SK-N-SH (cell line): ENCODE results near the gene ITGB5. TPM values are rescaled to one million over a fixed set of nuclear protein-coding genes. Genes with fewer than 3 reads are reported as not detected.

Experiments used
- CTCF ChIA-PET: fragments of 300-600, 350-600 bp; formaldehyde crosslinking; extraction: SDS; loops from one replicate; lab custom pipeline; 2021; lab: Yijun Ruan, JAX
- POLR2A ChIA-PET: fragments of 350-600 bp; sonication (Branson Sonifier 250); formaldehyde crosslinking; extraction: SDS; loops from one replicate; lab custom pipeline; 2020; ENCODE audit warnings: antibody characterized with exemption, inconsistent platforms; lab: Yijun Ruan, JAX
- DNase-seq: peaks from one replicate; pipeline ENCODE4 v3.0.0; 2012
- H2AFZ ChIP-seq: fragments of 200-600 bp; sonication (generic); 2 replicates; pipeline ENCODE4 v1.8.1; 2016; ENCODE audit warnings: antibody characterized with exemption, mild to moderate bottlenecking, low read depth
- H3F3A ChIP-seq: fragments of 200-600 bp; sonication (generic); replicated peaks from 2 replicates; pipeline ENCODE3; 2016; ENCODE audit warnings: antibody characterized with exemption, mild to moderate bottlenecking; ENCODE audit not compliant: insufficient read depth
- H3K27ac ChIP-seq, 2 experiments: fragments of 200-500 bp in 1 of 2; fragments of 200-600 bp in 1 of 2; sonication (Bioruptor generic) in 1 of 2; sonication (generic), shearing (Covaris generic) in 1 of 2; 2 replicates each; pipeline versions ENCODE4 v1.5.1 to v1.6.1; 2014 to 2016; ENCODE audit warnings: low read depth in 2 of 2, inconsistent platforms in 1 of 2, low read length in 1 of 2, mild to moderate bottlenecking in 1 of 2, mixed read lengths in 1 of 2
- H3K27me3 ChIP-seq: fragments of 200-600 bp; sonication (generic), shearing (Covaris generic); 2 replicates; pipeline ENCODE4 v1.6.1; 2016; ENCODE audit warnings: mixed run types; ENCODE audit not compliant: insufficient read depth
- H3K36me3 ChIP-seq, 2 experiments: fragments of 200-500 bp in 1 of 2; fragments of 200-600 bp in 1 of 2; sonication (Bioruptor generic) in 1 of 2; sonication (generic) in 1 of 2; replicated peaks in 1 of 2; 2 replicates each; pipeline versions ENCODE3 to v1.5.1; 2014 to 2016; ENCODE audit warnings: low read length in 1 of 2, mild to moderate bottlenecking in 1 of 2; ENCODE audit not compliant: insufficient read depth in 2 of 2, control insufficient read depth in 1 of 2
- H3K4me1 ChIP-seq, 2 experiments: fragments of 200-500 bp in 1 of 2; fragments of 200-600 bp in 1 of 2; sonication (Bioruptor generic) in 1 of 2; sonication (generic), shearing (Covaris generic) in 1 of 2; 2 replicates each; pipeline versions ENCODE4 v1.5.1 to v1.6.1; 2014 to 2016; ENCODE audit warnings: low read depth in 1 of 2, low read length in 1 of 2, mixed run types in 1 of 2; ENCODE audit not compliant: insufficient read depth in 2 of 2, control insufficient read depth in 1 of 2
- H3K4me2 ChIP-seq: fragments of 200-600 bp; sonication (generic), shearing (Covaris generic); 2 replicates; pipeline ENCODE4 v1.6.1; 2017; ENCODE audit warnings: mixed run types
- H3K4me3 ChIP-seq, 2 experiments: fragments of 200-500 bp in 1 of 2; fragments of 200-600 bp in 1 of 2; sonication (Bioruptor generic) in 1 of 2; sonication (generic), shearing (Covaris generic) in 1 of 2; 2 replicates each; pipeline versions ENCODE4 v1.5.1 to v1.8.1; 2014 to 2016; ENCODE audit warnings: low read depth in 2 of 2, inconsistent platforms in 1 of 2, low read length in 1 of 2, mild to moderate bottlenecking in 1 of 2, mixed read lengths in 1 of 2, moderate library complexity in 1 of 2
- H3K79me2 ChIP-seq: fragments of 200-600 bp; sonication (generic); 2 replicates; pipeline ENCODE4 v1.8.1; 2017; ENCODE audit warnings: mild to moderate bottlenecking; ENCODE audit not compliant: insufficient read depth
- H3K9ac ChIP-seq: fragments of 200-600 bp; sonication (generic); 2 replicates; pipeline ENCODE4 v1.6.1; 2017; ENCODE audit warnings: mixed run types
- H3K9me2 ChIP-seq: fragments of 200-600 bp; sonication (generic); 2 replicates; pipeline ENCODE4 v1.6.1; 2017; ENCODE audit warnings: mixed run types
- H3K9me3 ChIP-seq: fragments of 200-600 bp; sonication (generic); 2 replicates; pipeline ENCODE4 v1.6.1; 2017; ENCODE audit warnings: mixed run types, mild to moderate bottlenecking, moderate library complexity
- H4K20me1 ChIP-seq: fragments of 200-600 bp; sonication (generic); 2 replicates; pipeline ENCODE4 v1.6.1; 2017; ENCODE audit warnings: mild to moderate bottlenecking, mixed run types; ENCODE audit not compliant: insufficient read depth
- EP300 ChIP-seq, 2 experiments: IDR thresholded peaks; 2 replicates each; pipeline versions ENCODE4 v1.4.0 to v1.6.1; 2012; ENCODE audit warnings: borderline replicate concordance in 1 of 2, low read depth in 1 of 2, low read length in 1 of 2
- GATA2 ChIP-seq: sonication (generic); formaldehyde crosslinking; IDR thresholded peaks from 2 replicates; pipeline ENCODE4 v1.5.0; 2020; ENCODE audit warnings: mild to moderate bottlenecking, missing genetic modification reagents
- IRF3 ChIP-seq: fragments of 150-350 bp; IDR thresholded peaks from 2 replicates; pipeline ENCODE4 v1.6.1; 2016; ENCODE audit warnings: mild to moderate bottlenecking, low read depth, low read length
- MEF2A ChIP-seq: IDR thresholded peaks from 2 replicates; pipeline ENCODE4 v1.4.0; 2012; ENCODE audit warnings: low read depth, borderline replicate concordance
- NFIC ChIP-seq: IDR thresholded peaks from 2 replicates; pipeline ENCODE4 v1.4.0; 2012; ENCODE audit warnings: borderline replicate concordance
- PBX3 ChIP-seq: IDR thresholded peaks from 2 replicates; pipeline ENCODE4; 2012
- POLR2AphosphoS5 ChIP-seq: IDR thresholded peaks from 2 replicates; pipeline ENCODE4 v1.6.1; 2012; ENCODE audit warnings: low read depth, low read length
- RAD21 ChIP-seq: IDR thresholded peaks from 2 replicates; pipeline ENCODE4 v1.6.1; 2012; ENCODE audit warnings: mild to moderate bottlenecking, low read length
- TAF1 ChIP-seq: IDR thresholded peaks from 2 replicates; pipeline ENCODE4 v1.6.1; 2012; ENCODE audit warnings: low read depth, mild to moderate bottlenecking, low read length, moderate library complexity, borderline replicate concordance
- TCF12 ChIP-seq: IDR thresholded peaks from 2 replicates; pipeline ENCODE4 v1.4.0; 2012
- WGBS: methylation state at CpG from one replicate; pipeline ENCODE4 v1.1.6; 2017; ENCODE audit warnings: low lambda C conversion rate; 5-methylcytosine and 5-hydroxymethylcytosine counted together
- polyA plus RNA-seq, 3 experiments: library from polyadenylated mRNA; depleted of rRNA; stranded (reverse); fragments of >200 nt; gene quantifications; 2 replicates each; pipeline ENCODE4 v1.2.3, GENCODE V29; 2012
- TF ChIP-seq, protein P1 (sequence below): IDR thresholded peaks from 2 replicates; pipeline ENCODE4 v1.4.0; 2012; ENCODE audit warnings: low read depth
- TF ChIP-seq, protein P2 (sequence below): IDR thresholded peaks from 2 replicates; pipeline ENCODE4 v1.4.0; 2012; ENCODE audit warnings: low read depth, borderline replicate concordance

ITGB5 gene
- polyA plus RNA-seq, 1 of the 3 experiments (the other 2 are of a cell fraction), result 481 TPM

DNA sequence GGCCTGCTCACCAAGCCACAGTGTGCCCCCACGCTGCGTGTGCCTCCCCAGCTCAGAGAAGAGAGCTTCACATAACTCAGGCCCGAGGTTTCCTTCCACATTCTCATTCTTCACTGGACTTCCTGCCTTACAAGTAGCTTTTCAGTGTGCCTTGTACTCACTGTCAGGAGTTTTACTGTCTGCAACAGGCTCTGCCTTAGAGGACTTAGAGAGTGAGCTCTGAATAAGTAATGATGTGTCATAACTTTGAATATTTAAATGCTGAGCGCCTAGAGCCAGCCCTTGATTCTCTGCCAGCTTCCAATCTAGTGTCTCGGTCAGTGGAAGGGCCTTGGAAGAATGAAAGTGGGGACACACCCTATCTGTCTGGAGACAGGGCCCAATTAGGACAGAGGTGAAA is 41.8 kb downstream of the ITGB5 start:
- CTCF ChIA-PET, result interaction anchor here (0.7 to 1.6 kb wide), 5 partner anchors 8 to 84 kb away, joined by 3 to 8 read pairs (median 5); no protein-coding TSS in a partner anchor
- Histone ChIP-seq H2AFZ (peak overlapping the region; percentile 27; the same call in 1 of the 2 replicates), H3K4me1 (peaks cover 42 to 69% of the 10 kb centered on the region in 2 experiments), H3K4me2 (peak overlapping the region; percentile 41), H3K9ac (peak overlapping the region; percentile 47; the same call in 1 of the 2 replicates), H3K79me2 (peaks cover 49% of the 10 kb centered on the region), H3K4me3 (no peak overlapping the region), H3K27me3 (no peaks in the 10 kb centered on the region), H3K27ac (peak overlapping the region; percentile 90 to 95), H3K9me2 (no peaks in the 10 kb centered on the region), H4K20me1 (no peaks in the 10 kb centered on the region), H3K36me3 (peaks cover 50 to 67% of the 10 kb centered on the region in 2 experiments), H3K9me3 (no peaks in the 10 kb centered on the region), H3F3A (peaks cover 27% of the 10 kb centered on the region)
- DNase-seq, result no peak
- TF ChIP-seq TCF12 (peak; percentile 51), MEF2A (no peak), RAD21 (no peak), PBX3 (peak; percentile 53; the same call in 1 of the 2 replicates), EP300 (IDR thresholded peaks at IDR 0.05; ENCODE audit: borderline replicate concordance in 1 of 2, low read depth in 1 of 2, low read length in 1 of 2) (peak in 1 of 2 experiments; percentile 16; a peak in 1 of 4 replicates), POLR2AphosphoS5 (0 out of 2 replicates have a peak, but pooled peaks have one; percentile 22), IRF3 (no peak), NFIC (peak; percentile 62), GATA2 (CRISPR knock-in tag) (no peak)
- TF ChIP-seq, protein P1, sequence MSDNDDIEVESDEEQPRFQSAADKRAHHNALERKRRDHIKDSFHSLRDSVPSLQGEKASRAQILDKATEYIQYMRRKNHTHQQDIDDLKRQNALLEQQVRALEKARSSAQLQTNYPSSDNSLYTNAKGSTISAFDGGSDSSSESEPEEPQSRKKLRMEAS, result peak; percentile 48; the same call in 1 of the 2 replicates
- POLR2A ChIA-PET, result interaction anchor here (0.7 to 1.6 kb wide), 2 partner anchors 42 to 73 kb away, joined by 3 to 4 read pairs; no protein-coding TSS in a partner anchor
- WGBS, result 16% methylated on average over 5 of the region's 5 CpGs

- ChIA-PET POLR2A (interaction anchor here (1.0 to 2.2 kb wide), 3 partner anchors 44 to 73 kb away, joined by 3 to 5 read pairs (median 3); partner anchors contain the start of gene ITGB5), CTCF (interaction anchor here (0.9 to 2.1 kb wide), 4 partner anchors 18 to 58 kb away, joined by 3 to 6 read pairs (median 4); no protein-coding TSS in a partner anchor)
- peaks cover 65 to 80% of the 10 kb centered on the region in 2 experiments for H3K36me3 ChIP-seq
- H3K4me3 ChIP-seq, result no peak overlapping the region
- no peaks in the 10 kb centered on the region for H3K9me3 ChIP-seq
- WGBS, result 86% methylated on average over 5 of the region's 5 CpGs
- H3K9me2 ChIP-seq, result no peaks in the 10 kb centered on the region
- H3K4me2 ChIP-seq, result no peak overlapping the region
- TF ChIP-seq EP300 (IDR thresholded peaks at IDR 0.05; ENCODE audit: borderline replicate concordance in 1 of 2, low read depth in 1 of 2, low read length in 1 of 2) (peak in 1 of 2 experiments; percentile 57; a peak in 2 of 4 replicates), TAF1 (no peak)
- TF ChIP-seq, protein P2, sequence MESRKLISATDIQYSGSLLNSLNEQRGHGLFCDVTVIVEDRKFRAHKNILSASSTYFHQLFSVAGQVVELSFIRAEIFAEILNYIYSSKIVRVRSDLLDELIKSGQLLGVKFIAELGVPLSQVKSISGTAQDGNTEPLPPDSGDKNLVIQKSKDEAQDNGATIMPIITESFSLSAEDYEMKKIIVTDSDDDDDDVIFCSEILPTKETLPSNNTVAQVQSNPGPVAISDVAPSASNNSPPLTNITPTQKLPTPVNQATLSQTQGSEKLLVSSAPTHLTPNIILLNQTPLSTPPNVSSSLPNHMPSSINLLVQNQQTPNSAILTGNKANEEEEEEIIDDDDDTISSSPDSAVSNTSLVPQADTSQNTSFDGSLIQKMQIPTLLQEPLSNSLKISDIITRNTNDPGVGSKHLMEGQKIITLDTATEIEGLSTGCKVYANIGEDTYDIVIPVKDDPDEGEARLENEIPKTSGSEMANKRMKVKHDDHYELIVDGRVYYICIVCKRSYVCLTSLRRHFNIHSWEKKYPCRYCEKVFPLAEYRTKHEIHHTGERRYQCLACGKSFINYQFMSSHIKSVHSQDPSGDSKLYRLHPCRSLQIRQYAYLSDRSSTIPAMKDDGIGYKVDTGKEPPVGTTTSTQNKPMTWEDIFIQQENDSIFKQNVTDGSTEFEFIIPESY, result no peak
- TF ChIP-seq, protein P1, result no peak
- no peak overlapping the region for H3K9ac ChIP-seq
- DNase-seq, result peak; percentile 30
- H3K27ac ChIP-seq, result peak overlapping the region; percentile 90 to 95; a peak in 2 of 4 replicates
- H3K79me2 ChIP-seq, result peaks cover 36% of the 10 kb centered on the region
- no peaks in the 10 kb centered on the region for H3K27me3 ChIP-seq
- peaks cover 38 to 67% of the 10 kb centered on the region in 2 experiments for H3K4me1 ChIP-seq
- no peak overlapping the region for H2AFZ ChIP-seq
- peaks cover 35% of the 10 kb centered on the region for H3F3A ChIP-seq
- H4K20me1 ChIP-seq, result no peaks in the 10 kb centered on the region
Observed at GRCh38 chr3:124843506-124844177, 43.5 kb downstream of the ITGB5 start.
